CD4-positive, alpha-beta memory T cell (primary cell): ENCODE measurements around the gene HMG20A. TPM values are rescaled to one million over a fixed set of nuclear protein-coding genes. Genes with fewer than 3 reads are reported as not detected.

ENCODE experiments used
- CTCF ChIA-PET: fragments of 350-600 bp; sonication (Branson Sonifier 250); formaldehyde crosslinking; loops from one replicate; lab custom pipeline; 2021; ENCODE audit warnings: inconsistent platforms; ENCODE audit not compliant: partially characterized antibody; lab: Charles Lee
- POLR2A ChIA-PET: fragments of 350-600 bp; sonication (Branson Sonifier 250); formaldehyde crosslinking; loops from one replicate; lab custom pipeline; 2021; ENCODE audit not compliant: partially characterized antibody; lab: Charles Lee
- DNase-seq, 5 donors: peaks; one replicate each; pipeline versions ENCODE4 v3.0.0 to v3.0.0-alpha.2; 2020 to 2022; ENCODE audit warnings: mixed read lengths in 1 of 5
- H3K27ac ChIP-seq: one replicate; pipeline ENCODE4 v1.7.0; 2013; ENCODE audit warnings: low read depth, low read length
- H3K27me3 ChIP-seq: 2 replicates; pipeline ENCODE4 v1.7.0; 2013; ENCODE audit warnings: mild to moderate bottlenecking, low read length, moderate library complexity; ENCODE audit not compliant: insufficient read depth
- H3K36me3 ChIP-seq: 2 replicates; pipeline ENCODE4 v1.7.0; 2013; ENCODE audit warnings: mild to moderate bottlenecking, low read length, moderate library complexity; ENCODE audit not compliant: insufficient read depth
- H3K4me1 ChIP-seq: 2 replicates; pipeline ENCODE4 v1.7.0; 2013; ENCODE audit warnings: mild to moderate bottlenecking, low read length, moderate library complexity; ENCODE audit not compliant: insufficient read depth
- H3K4me3 ChIP-seq, 2 donors: one replicate each; pipeline ENCODE4 v1.7.0; 2013; ENCODE audit warnings: low read length in 2 of 2, mild to moderate bottlenecking in 1 of 2
- H3K9me3 ChIP-seq, 2 donors: one replicate each; pipeline ENCODE4 v1.7.0; 2013; ENCODE audit warnings: low read length in 2 of 2, control low read depth in 1 of 2; ENCODE audit not compliant: control insufficient read depth in 1 of 2
- H3K27ac Mint-ChIP-seq, 7 donors: one replicate each; pipeline ENCODE4 v1.8.0; 2020 to 2021; ENCODE audit warnings: mixed read lengths in 7 of 7, mild to moderate bottlenecking in 6 of 7, inconsistent platforms in 3 of 7, moderate library complexity in 3 of 7
- H3K27me3 Mint-ChIP-seq, 2 donors: one replicate each; pipeline ENCODE4 v1.8.0; 2020 to 2021; ENCODE audit warnings: mixed read lengths in 2 of 2
- H3K36me3 Mint-ChIP-seq, 2 donors: one replicate each; pipeline ENCODE4 v1.8.0; 2020 to 2021; ENCODE audit warnings: mixed read lengths in 2 of 2, inconsistent platforms in 1 of 2, mild to moderate bottlenecking in 1 of 2
- H3K4me1 Mint-ChIP-seq, 4 donors: one replicate each; pipeline ENCODE4 v1.8.0; 2020 to 2021; ENCODE audit warnings: mixed read lengths in 4 of 4, mild to moderate bottlenecking in 1 of 4
- H3K4me3 Mint-ChIP-seq, 8 donors: one replicate each; pipeline ENCODE4 v1.8.0; 2020 to 2021; ENCODE audit warnings: mixed read lengths in 8 of 8, mild to moderate bottlenecking in 7 of 8, moderate library complexity in 6 of 8, inconsistent platforms in 3 of 8
- H3K9me3 Mint-ChIP-seq, 8 donors: one replicate each; pipeline ENCODE4 v1.8.0; 2020 to 2021; ENCODE audit warnings: mixed read lengths in 8 of 8, mild to moderate bottlenecking in 5 of 8, inconsistent platforms in 3 of 8, moderate library complexity in 1 of 8
- intact Hi-C: fragments of 100-400 bp; cut with micrococcal nuclease; formaldehyde crosslinking; loops from one replicate; pipeline ENCODE4 v1.15.1; 2023
- polyA plus RNA-seq, 2 donors: library from polyadenylated mRNA; unstranded; fragments of 300-500 nt; fragmentation: Illumina TruSeq; gene quantifications; one replicate each; pipeline ENCODE4 v1.2.3, GENCODE V29; 2021
- total RNA-seq, 2 experiments: library from RNA; stranded (reverse); gene quantifications; one replicate each; pipeline ENCODE4 v1.2.3, GENCODE V29; 2021

HMG20A gene
- total and polyA plus RNA-seq, 4 experiments from 2014 or later, result 29.7 to 49.6 (median 42.1) TPM

DNA sequence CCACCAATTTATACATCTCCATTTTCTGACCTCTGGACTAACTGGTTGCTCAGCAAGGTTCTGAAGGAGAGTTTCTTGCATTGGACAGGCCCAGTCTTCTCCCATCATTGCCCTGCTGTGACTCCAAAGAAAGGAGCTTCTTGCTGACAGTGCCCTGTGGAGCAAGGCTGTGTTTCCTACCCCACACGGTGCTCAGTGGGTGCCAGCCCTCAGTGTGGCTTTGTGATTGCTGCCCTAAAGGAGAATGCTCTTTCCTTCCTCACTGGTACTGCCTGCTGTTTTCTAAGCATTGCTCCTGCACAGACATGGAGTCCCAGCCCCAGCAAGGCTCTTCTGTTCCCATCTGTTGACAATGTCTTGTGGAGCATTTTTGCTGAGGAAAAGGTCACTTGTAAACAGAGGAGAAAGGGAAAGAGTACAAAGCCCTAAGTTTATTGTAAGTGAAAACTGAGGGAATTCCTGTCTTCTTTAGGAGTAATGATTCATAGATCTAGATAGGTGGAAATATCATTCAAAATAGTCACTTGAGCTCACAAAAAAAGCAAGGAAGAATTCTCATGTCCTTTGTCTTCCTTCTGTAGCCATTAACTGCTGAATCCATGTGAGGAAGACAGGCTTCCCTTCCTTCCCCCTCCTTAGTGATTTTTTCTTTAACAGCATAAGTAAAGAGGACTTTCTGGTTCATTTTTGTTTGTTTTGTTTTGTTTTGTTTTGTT lies 62.9 kb downstream of the HMG20A start:
- H3K27ac Mint-ChIP-seq, result peak overlapping the region in 3 of 7 donors; percentile 7 to 47 (median 44)
- CTCF ChIA-PET, result no interaction called here
- no peaks in the 10 kb centered on the region for H3K27me3 Mint-ChIP-seq
- no peak overlapping the region for H3K27ac ChIP-seq
- peaks cover 22% of the 10 kb centered on the region for H3K36me3 ChIP-seq
- peaks cover 0 to 2% (median 0%) of the 10 kb centered on the region in 8 donors for H3K9me3 Mint-ChIP-seq
- DNase-seq, result no peak
- H3K9me3 ChIP-seq, result no peaks in the 10 kb centered on the region
- no peak overlapping the region for H3K4me3 ChIP-seq
- H3K4me1 ChIP-seq, result peaks cover 9% of the 10 kb centered on the region
- peaks cover 53 to 62% of the 10 kb centered on the region in 2 donors for H3K36me3 Mint-ChIP-seq
- POLR2A ChIA-PET, result no interaction called here
- H3K4me3 Mint-ChIP-seq, result no peak overlapping the region
- intact Hi-C loops, result no loop called here
- H3K27me3 ChIP-seq, result no peaks in the 10 kb centered on the region
- peaks cover 4 to 15% (median 13%) of the 10 kb centered on the region in 4 donors for H3K4me1 Mint-ChIP-seq

- Mint-ChIP-seq H3K9me3 (peaks cover 0 to 2% (median 0%) of the 10 kb centered on the region in 8 donors), H3K4me3 (no peak overlapping the region), H3K36me3 (peaks cover 43 to 50% of the 10 kb centered on the region in 2 donors), H3K4me1 (peaks cover 4 to 15% (median 12%) of the 10 kb centered on the region in 4 donors), H3K27me3 (no peaks in the 10 kb centered on the region), H3K27ac (peak overlapping the region in 2 of 7 donors; percentile 2 to 11)
- Histone ChIP-seq H3K27ac (no peak overlapping the region), H3K36me3 (peaks cover 10% of the 10 kb centered on the region), H3K4me1 (peaks cover 9% of the 10 kb centered on the region), H3K27me3 (no peaks in the 10 kb centered on the region), H3K4me3 (no peak overlapping the region), H3K9me3 (no peaks in the 10 kb centered on the region)
- POLR2A ChIA-PET, result no interaction called here
- no peak for DNase-seq
- CTCF ChIA-PET, result interaction anchor here (0.9 kb wide), 1 partner anchor 366 kb away, joined by 3 read pairs; no protein-coding TSS in a partner anchor
- intact Hi-C loops, result no loop called here
Measured at GRCh38 chr15:77484994-77485393, 64.3 kb downstream of the HMG20A start.

DNA sequence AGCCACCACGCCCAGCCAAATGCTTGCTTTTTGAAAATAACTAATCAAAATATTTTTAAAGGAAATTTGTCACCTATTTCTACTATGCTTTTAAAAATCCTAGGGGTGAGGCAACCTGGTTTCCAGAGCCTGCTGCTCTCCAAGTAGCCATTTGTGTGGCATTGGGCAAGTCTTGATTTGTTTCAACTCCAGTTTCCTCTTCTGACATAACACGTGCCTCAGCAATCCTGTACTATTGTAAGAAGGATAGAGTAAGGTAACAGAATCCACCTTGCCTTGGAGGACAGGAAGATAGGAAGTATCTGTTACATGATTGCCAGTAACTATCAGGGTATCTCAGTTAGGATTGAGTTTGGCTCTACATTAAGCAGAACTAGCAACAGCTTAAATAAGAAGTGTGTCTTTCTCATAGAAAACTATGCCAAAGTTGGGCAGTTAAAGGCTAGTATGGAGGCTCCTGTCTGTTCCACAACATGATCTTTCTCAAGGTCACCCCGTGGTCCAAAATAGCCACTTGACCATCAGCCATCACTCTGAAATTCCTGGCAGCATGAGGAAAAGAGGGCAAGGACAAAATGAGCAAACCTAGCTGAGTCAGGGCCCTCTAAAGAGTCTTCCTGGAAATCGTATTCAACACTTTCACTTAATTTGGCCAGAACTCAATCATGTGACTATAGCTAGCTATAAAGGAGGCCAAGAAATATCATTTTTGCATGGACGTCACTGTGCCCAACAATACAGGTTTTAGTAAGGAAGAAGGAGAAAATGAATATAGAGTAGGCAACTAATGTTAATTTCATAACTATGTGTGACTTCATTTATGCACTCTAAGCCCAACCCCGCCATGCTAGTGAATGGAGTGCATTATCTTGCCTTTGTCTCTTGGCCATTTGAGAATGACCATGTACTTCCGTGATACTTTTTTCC lies 66.1 kb downstream of the HMG20A start:
- no peaks in the 10 kb centered on the region for H3K27me3 Mint-ChIP-seq
- H3K9me3 ChIP-seq, result no peaks in the 10 kb centered on the region
- peak overlapping the region in 5 of 7 donors; percentile 7 to 69 (median 50) for H3K27ac Mint-ChIP-seq
- intact Hi-C loops, result no loop called here
- H3K9me3 Mint-ChIP-seq, result peaks cover 0 to 2% (median 0%) of the 10 kb centered on the region in 8 donors
- H3K4me1 ChIP-seq, result peaks cover 9% of the 10 kb centered on the region
- H3K36me3 Mint-ChIP-seq, result peaks cover 39 to 40% of the 10 kb centered on the region in 2 donors
- no peak overlapping the region for H3K27ac ChIP-seq
- H3K4me3 Mint-ChIP-seq, result peak overlapping the region in 1 of 8 donors; percentile 5
- DNase-seq, result no peak
- H3K27me3 ChIP-seq, result no peaks in the 10 kb centered on the region
- ChIA-PET POLR2A (no interaction called here), CTCF (interaction anchor here (0.7 to 2.7 kb wide), 2 partner anchors 10 to 299 kb away, joined by 3 to 13 read pairs; no protein-coding TSS in a partner anchor)
- peaks cover 10% of the 10 kb centered on the region for H3K36me3 ChIP-seq
- H3K4me1 Mint-ChIP-seq, result peaks cover 4 to 15% (median 12%) of the 10 kb centered on the region in 4 donors
- no peak overlapping the region for H3K4me3 ChIP-seq

DNA sequence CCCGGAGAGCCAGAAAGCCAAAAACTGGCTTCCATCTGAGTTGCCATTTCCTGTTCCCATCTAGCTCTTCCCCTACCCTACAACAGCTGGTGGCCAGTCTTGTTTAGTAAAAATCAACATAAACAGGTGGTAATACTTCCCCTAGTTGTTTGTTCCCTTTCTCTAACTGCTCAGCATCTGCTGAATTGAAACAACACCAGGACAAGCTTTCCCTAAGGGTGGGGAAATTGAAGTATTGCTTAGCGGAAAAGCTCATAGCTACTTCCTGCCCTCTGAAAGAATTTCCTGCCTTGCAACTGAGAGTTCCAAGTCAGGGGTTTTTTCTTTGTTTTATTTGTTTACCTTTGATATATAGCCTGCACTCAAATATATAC lies 66.8 kb downstream of the HMG20A start:
- Mint-ChIP-seq H3K4me1 (peaks cover 4 to 18% (median 14%) of the 10 kb centered on the region in 4 donors), H3K9me3 (peaks cover 0 to 2% (median 0%) of the 10 kb centered on the region in 8 donors), H3K4me3 (peak overlapping the region in 1 of 8 donors; percentile 5), H3K27me3 (no peaks in the 10 kb centered on the region), H3K27ac (peak overlapping the region in 5 of 7 donors; percentile 5 to 87 (median 58)), H3K36me3 (peaks cover 38 to 39% of the 10 kb centered on the region in 2 donors)
- intact Hi-C loops, result no loop called here
- POLR2A ChIA-PET, result no interaction called here
- peaks cover 10% of the 10 kb centered on the region for H3K36me3 ChIP-seq
- no peaks in the 10 kb centered on the region for H3K9me3 ChIP-seq
- peaks cover 9% of the 10 kb centered on the region for H3K4me1 ChIP-seq
- no peak overlapping the region for H3K27ac ChIP-seq
- H3K4me3 ChIP-seq, result no peak overlapping the region
- H3K27me3 ChIP-seq, result no peaks in the 10 kb centered on the region
- CTCF ChIA-PET, result interaction anchor here (2.7 kb wide), 1 partner anchor 10 kb away, joined by 13 read pairs; no protein-coding TSS in a partner anchor
- DNase-seq, result no peak

DNA sequence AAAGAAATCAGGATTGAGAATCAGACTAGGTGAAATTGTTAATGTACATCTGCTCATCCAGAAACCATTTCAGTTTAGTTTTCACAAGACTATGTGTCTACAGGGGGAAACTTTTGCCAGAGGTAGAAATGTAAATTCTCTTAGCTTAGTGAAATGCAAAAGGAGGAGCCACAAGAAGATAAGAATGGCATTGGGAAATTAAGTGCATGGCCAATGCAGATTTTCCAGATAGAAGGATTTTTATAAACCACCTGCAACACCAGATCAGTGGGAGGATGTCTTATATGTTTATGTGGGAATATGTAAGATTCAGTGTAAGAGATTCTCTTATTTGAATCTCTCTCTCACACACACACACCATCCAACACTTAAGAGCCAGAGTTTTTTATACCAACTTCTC lies 67.2 kb downstream of the HMG20A start:
- Mint-ChIP-seq H3K4me3 (no peak overlapping the region), H3K27ac (peak overlapping the region in 2 of 7 donors; percentile 5 to 87), H3K4me1 (peaks cover 5 to 23% (median 16%) of the 10 kb centered on the region in 4 donors), H3K27me3 (no peaks in the 10 kb centered on the region), H3K36me3 (peaks cover 33 to 37% of the 10 kb centered on the region in 2 donors), H3K9me3 (peaks cover 0 to 2% (median 0%) of the 10 kb centered on the region in 8 donors)
- no peak overlapping the region for H3K4me3 ChIP-seq
- peaks cover 9% of the 10 kb centered on the region for H3K4me1 ChIP-seq
- no peak overlapping the region for H3K27ac ChIP-seq
- no peak for DNase-seq
- H3K9me3 ChIP-seq, result no peaks in the 10 kb centered on the region
- H3K36me3 ChIP-seq, result peaks cover 10% of the 10 kb centered on the region
- ChIA-PET CTCF (interaction anchor here (0.6 to 2.7 kb wide), 2 partner anchors 9 to 1510 kb away, joined by 3 to 13 read pairs; no protein-coding TSS in a partner anchor), POLR2A (no interaction called here)
- no peaks in the 10 kb centered on the region for H3K27me3 ChIP-seq
- intact Hi-C loops, result no loop called here

- intact Hi-C loops, result loop anchor here (10.0 kb wide), 1 partner anchor 305 kb away; no protein-coding TSS in a partner anchor
- Histone ChIP-seq H3K4me1 (peaks cover 18% of the 10 kb centered on the region), H3K9me3 (no peaks in the 10 kb centered on the region), H3K27ac (no peak overlapping the region), H3K4me3 (no peak overlapping the region), H3K27me3 (no peaks in the 10 kb centered on the region), H3K36me3 (no peaks in the 10 kb centered on the region)
- H3K36me3 Mint-ChIP-seq, result peaks cover 16 to 22% of the 10 kb centered on the region in 2 donors
- ChIA-PET CTCF (interaction anchor here (0.9 kb wide), 1 partner anchor 371 kb away, joined by 3 read pairs; no protein-coding TSS in a partner anchor), POLR2A (no interaction called here)
- DNase-seq, result no peak
- peaks cover 0 to 2% (median 0%) of the 10 kb centered on the region in 8 donors for H3K9me3 Mint-ChIP-seq
- H3K4me1 Mint-ChIP-seq, result peaks cover 14 to 31% (median 27%) of the 10 kb centered on the region in 4 donors
- H3K27me3 Mint-ChIP-seq, result no peaks in the 10 kb centered on the region
- no peak overlapping the region for H3K4me3 Mint-ChIP-seq
- peak overlapping the region in 3 of 7 donors; percentile 12 to 62 (median 43) for H3K27ac Mint-ChIP-seq
Measured at GRCh38 chr15:77489647-77490046, 69.0 kb downstream of the HMG20A start.
